ENCODE results near the gene CDK14. TPM values are rescaled to one million over a fixed set of nuclear protein-coding genes. Genes with fewer than 3 reads are reported as not detected.

The CDK14 gene
- total and polyA plus RNA-seq, 2 donors (not counting 3 experiments of a cell fraction or from before 2014, with no cell fraction given), result 5.5 to 34.2 TPM

GRCh38 chr7:91103363-91103762 is 507.2 kb downstream of the CDK14 start:
- ChIA-PET CTCF (no interaction called here), POLR2A (no interaction called here)
- Histone ChIP-seq H3K4me1 (ENCODE audit: control insufficient read depth, extremely low read depth, insufficient read depth, low read length) (no peaks in the 10 kb centered on the region), H3K36me3 (ENCODE audit: control insufficient read depth in 2 of 2, extremely low read depth in 1 of 2, insufficient read depth in 2 of 2, low read length in 2 of 2) (no peaks in the 10 kb centered on the region), H3K9ac (replicated peaks; ENCODE audit: extremely low read depth, insufficient read depth, low read length) (no peak overlapping the region), H3K27me3 (ENCODE audit: control insufficient read depth in 2 of 2, insufficient read depth in 2 of 2, low read length in 2 of 2) (no peaks in the 10 kb centered on the region), H3K27ac (ENCODE audit: insufficient read depth, low read depth, low read length) (no peak overlapping the region), H3K4me3 (replicated peaks in 1 of 3; ENCODE audit: insufficient read depth in 1 of 3, low read depth in 1 of 3, low read length in 3 of 3) (no peak overlapping the region), H3K9me1 (replicated peaks; ENCODE audit: control insufficient read depth, extremely low read depth, insufficient read depth, low read length) (no peaks in the 10 kb centered on the region), H2AFZ (ENCODE audit: low read depth, low read length) (no peak overlapping the region), H4K20me1 (replicated peaks; ENCODE audit: control insufficient read depth, extremely low read depth, insufficient read depth, low read length) (no peaks in the 10 kb centered on the region), H3K4me2 (ENCODE audit: insufficient read depth, low read length) (no peak overlapping the region), H3K9me3 (replicated peaks; ENCODE audit: control insufficient read depth, insufficient read depth, low read length) (no peaks in the 10 kb centered on the region), H3K79me2 (ENCODE audit: control insufficient read depth, insufficient read depth, low read length) (no peaks in the 10 kb centered on the region)
- DNase-seq (ENCODE audit: low read depth, low spot score) (no peak), FAIRE-seq (no peak)
- intact Hi-C loops (cut with micrococcal nuclease), result no loop called here
- no TSS peak for BruUV-seq (replicated peaks)
- TF ChIP-seq MYC (IDR thresholded peaks at IDR 0.05; ENCODE audit: low read depth, low read length) (no peak), POLR2AphosphoS5 (IDR thresholded peaks at IDR 0.05; ENCODE audit: insufficient read depth, low read depth, low read length) (no peak), CTCF (IDR thresholded peaks at IDR 0.05; ENCODE audit: extremely low read depth in 1 of 2, insufficient read depth in 1 of 2, low read depth in 1 of 2, low read length in 2 of 2) (no peak), JUN (IDR thresholded peaks at IDR 0.05; ENCODE audit: borderline replicate concordance, insufficient read depth, insufficient read length, low read depth) (no peak), GATA2 (IDR thresholded peaks at IDR 0.05; ENCODE audit: insufficient read depth, insufficient read length, low read depth, low read length) (no peak), EZH2 (IDR thresholded peaks at IDR 0.05; ENCODE audit: borderline replicate concordance, low read depth, low read length, severe bottlenecking) (no peak), MAX (IDR thresholded peaks at IDR 0.05; ENCODE audit: insufficient read depth, insufficient read length) (no peak), POLR2A (IDR thresholded peaks at IDR 0.05; ENCODE audit: low read depth, low read length) (no peak), FOS (IDR thresholded peaks at IDR 0.05; ENCODE audit: borderline replicate concordance, insufficient read depth, low read length) (no peak)
- dilution Hi-C loops (cut with MboI; ENCODE audit: extremely low pct_ligation_motif_present, low sequenced_read_pairs), result no loop called here
